Choroid plexus epithelial cell (primary cell): ENCODE measurements around the gene TMEM178A.

Source experiments
- DNase-seq: peaks from one replicate; pipeline ENCODE4 v3.0.0-alpha.2; 2010; ENCODE audit warnings: low read depth
- H3K4me3 ChIP-seq: 2 replicates; pipeline ENCODE4 v1.5.1; 2011; ENCODE audit warnings: low read depth, mild to moderate bottlenecking, control low read depth, low read length, moderate library complexity
- TF ChIP-seq, protein P1 (sequence below): conservative IDR thresholded peaks from 2 replicates; pipeline ENCODE4 v1.5.1; 2011; ENCODE audit warnings: low read depth, mild to moderate bottlenecking, control low read depth, inconsistent platforms, low read length, moderate library complexity

Gene TMEM178A

DNA sequence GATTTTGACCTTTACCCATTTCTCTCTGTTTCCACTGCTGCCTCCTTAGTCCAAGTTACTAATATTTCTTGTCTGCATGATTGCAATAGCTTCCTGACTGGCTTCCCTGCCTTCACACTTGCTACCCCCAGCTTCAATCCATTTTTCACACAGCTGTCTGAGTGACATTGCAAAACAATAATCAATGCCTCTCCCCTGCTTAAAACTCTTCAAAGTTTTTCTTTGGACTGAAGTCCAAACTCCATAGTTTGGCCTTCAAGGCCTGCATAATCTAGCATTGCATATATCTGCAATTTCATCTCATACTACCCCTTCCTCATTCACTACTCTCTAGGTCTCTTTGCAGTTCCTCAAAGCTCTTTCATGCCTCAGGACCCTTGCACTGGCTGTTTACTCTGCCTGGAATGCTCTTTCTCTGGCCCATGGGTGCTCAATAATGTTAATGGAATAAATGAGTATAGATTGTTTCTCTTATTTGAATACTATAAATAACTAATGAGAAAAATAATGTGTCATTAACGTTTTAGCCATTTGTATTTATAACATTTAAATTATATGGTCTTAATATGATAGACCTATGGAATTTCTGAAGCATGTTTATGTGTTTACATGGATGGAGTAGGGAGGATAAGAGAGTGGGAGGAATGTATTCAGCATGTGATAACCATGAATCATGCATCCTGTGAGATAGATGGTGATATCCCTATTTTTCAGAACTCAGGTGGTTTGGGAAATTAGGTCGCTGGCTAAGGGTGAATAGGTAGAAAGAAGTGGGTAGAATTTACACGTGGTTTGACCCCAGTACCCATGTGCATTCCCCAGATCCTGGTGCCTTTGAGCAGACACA, 5.7 kb upstream of the TMEM178A start:
- DNase-seq, result no peak
- TF ChIP-seq, protein P1, sequence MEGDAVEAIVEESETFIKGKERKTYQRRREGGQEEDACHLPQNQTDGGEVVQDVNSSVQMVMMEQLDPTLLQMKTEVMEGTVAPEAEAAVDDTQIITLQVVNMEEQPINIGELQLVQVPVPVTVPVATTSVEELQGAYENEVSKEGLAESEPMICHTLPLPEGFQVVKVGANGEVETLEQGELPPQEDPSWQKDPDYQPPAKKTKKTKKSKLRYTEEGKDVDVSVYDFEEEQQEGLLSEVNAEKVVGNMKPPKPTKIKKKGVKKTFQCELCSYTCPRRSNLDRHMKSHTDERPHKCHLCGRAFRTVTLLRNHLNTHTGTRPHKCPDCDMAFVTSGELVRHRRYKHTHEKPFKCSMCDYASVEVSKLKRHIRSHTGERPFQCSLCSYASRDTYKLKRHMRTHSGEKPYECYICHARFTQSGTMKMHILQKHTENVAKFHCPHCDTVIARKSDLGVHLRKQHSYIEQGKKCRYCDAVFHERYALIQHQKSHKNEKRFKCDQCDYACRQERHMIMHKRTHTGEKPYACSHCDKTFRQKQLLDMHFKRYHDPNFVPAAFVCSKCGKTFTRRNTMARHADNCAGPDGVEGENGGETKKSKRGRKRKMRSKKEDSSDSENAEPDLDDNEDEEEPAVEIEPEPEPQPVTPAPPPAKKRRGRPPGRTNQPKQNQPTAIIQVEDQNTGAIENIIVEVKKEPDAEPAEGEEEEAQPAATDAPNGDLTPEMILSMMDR, result no peak
- H3K4me3 ChIP-seq, result no peak overlapping the region

DNA sequence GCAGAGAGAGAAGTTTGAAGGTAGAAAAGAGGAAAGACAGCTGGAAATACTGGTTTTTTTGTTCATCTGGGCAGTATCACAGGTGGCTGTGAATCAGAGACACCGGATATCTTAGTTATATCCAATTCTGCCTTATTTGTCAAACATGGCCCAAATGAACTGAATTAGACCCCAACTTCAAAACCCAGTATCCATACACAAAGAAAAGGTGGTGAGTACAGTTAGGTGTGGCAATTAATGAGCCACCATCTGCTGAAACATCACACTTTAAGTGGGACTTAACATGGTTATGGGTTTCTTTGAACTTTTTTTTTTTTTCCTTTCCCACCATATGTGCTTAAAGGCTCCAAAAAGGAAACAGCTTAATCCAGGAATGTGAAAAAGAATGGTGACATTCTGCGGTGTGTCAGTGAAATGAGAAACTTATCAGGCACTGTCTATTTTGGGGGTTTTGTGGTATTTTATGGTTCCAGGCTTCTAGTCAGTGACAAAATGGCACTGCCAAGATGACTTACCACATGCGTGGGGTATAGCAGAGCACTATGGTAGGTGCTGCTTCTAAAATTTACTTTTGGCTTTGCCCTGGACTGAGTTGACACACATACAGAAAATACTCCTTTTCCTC, 5.0 kb upstream of the TMEM178A start:
- TF ChIP-seq, protein P1, result no peak
- no peak for DNase-seq
- H3K4me3 ChIP-seq, result no peak overlapping the region

DNA sequence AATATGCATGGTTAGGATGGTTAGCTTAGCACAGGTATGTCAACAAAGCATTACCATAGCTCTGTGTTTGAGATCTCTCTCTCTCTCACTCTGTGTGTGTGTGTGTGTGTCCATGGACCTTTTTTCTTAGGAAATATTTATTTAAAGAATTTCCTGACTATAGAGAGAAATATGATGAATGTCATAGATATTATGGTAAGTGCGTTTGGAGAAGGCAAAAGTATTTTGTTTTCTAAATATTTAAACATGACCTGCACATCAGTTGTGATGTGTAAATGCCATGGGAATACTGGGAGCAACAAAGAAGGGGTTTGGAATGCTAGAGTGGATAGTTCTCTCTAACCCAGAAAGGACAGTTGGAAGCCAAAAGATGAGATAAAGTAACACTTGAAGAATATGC, 3.9 kb upstream of the TMEM178A start:
- DNase-seq, result no peak
- TF ChIP-seq, protein P1, result no peak
- no peak overlapping the region for H3K4me3 ChIP-seq

DNA sequence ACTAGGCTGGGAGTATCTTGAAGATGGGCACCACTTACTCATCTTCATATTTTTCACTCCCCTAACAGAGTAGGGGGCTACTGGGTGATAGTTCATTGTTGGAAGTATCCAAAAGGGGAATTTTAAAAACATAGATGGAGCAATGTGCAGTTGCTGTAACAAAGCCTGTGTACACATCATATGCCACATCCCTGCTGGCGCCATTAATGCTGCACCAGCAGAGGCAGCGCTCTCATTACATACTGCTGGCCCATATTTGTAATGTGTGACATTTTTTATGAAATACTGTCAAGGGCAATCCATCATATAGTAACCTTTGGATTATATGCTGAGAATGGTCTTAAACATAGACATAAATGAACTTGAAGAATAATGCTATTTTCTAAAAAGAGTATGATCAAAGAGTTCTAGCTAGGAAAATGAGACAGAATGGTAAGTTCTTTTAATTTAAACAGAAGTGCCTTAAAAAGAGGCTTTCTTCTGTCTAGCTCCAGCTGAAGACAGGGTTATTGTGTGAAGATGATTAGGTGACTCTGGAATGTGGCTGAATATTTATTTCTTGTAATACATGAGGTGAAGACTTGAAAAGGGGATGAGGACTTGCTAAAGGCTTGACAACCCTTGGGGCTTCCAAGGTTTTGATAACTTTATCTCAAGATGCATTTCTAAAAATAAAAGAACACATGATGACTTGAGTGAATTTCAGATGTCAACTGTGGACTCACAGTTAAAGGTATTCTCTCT, 2.4 kb upstream of the TMEM178A start:
- no peak overlapping the region for H3K4me3 ChIP-seq
- TF ChIP-seq, protein P1, result no peak
- DNase-seq, result peak; percentile 23

DNA sequence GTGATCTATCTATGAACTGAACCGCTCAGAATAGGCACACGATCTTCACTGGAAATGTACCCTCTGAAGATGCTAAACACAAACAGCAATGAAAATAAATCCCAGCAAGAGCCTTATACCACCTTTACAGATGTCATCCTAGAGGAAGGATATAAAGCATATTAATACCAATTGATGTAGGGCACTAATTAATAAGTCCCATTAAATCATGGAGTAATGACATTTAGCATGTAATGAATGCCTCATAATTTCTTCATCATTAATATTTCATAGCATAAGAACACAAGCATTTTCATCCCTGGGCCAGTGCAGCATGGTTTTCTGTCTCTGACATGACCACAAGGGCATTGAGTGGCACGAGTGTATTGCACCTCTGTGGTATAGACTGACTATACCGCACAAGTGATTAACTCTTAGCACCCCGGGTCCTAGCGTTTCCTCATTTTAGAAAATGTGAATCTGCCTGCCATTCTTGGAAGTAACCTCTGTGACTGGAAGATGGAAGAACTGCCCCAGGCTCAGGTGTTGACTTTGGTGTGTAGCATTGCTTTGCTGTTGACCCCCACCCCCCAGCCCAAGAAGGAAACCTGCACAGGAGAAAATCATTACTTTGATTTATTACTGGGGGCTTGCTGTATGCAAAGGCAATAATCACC, 1.4 kb upstream of the TMEM178A start:
- TF ChIP-seq, protein P1, result no peak
- no peak overlapping the region for H3K4me3 ChIP-seq
- DNase-seq, result no peak

DNA sequence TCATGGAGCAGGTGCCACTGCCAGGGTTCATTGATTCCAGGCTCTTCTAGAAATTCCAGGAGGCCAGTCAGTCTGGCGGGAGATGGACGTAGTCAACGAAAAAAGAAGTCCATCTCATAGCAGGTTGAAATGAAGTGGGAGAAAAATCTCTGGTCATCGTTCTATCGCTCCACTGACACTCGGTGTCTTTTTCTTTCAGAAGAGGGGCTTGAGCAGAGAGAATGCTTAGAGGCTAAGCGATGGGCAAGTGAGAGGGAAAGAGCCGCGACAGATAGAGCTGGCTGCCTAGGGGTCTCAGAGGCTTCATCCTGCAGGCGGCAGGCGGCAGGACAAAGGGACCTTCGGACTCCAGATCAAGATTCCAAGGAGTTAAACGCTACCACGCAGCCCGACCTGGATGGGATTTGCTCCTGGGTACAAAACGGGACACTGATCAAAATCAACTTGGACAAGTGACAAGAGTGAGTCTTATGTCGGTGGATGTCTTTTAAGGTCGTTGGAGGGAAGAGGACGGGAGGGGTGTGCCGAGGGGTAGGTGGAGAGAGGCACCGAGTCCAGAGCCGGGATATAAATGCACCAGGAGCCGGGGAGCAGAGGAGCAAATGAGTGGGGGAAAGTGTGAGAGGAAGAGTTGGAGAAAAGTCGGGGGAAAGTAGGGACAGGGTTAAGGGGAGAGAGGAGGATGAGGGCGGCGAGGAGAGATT, 677 bp upstream of the TMEM178A start:
- H3K4me3 ChIP-seq, result no peak overlapping the region
- no peak for DNase-seq
- TF ChIP-seq, protein P1, result no peak
